Neural crest cell (in vitro differentiated cells): Measurements from ENCODE around the gene BCR. TPM values are rescaled to one million over a fixed set of nuclear protein-coding genes. Genes with fewer than 3 reads are reported as not detected.
"Not testable (repeated sequence)": the region's sequence is repeated elsewhere in the genome, so short reads cannot be mapped to it uniquely, and the experiment has no call there.

Source experiments
- DNase-seq: peaks from one replicate; pipeline ENCODE4 v3.0.0; 2021; ENCODE audit warnings: low read depth, mixed read lengths, low spot score
- H3K27ac Mint-ChIP-seq: one replicate; pipeline ENCODE4 v1.8.0; 2021; ENCODE audit warnings: mild to moderate bottlenecking, mixed read lengths; ENCODE audit not compliant: unreplicated experiment
- H3K27me3 Mint-ChIP-seq: 2 replicates; pipeline ENCODE4 v1.8.0; 2021; ENCODE audit warnings: low read depth, mild to moderate bottlenecking, mixed read lengths
- H3K36me3 Mint-ChIP-seq: 2 replicates; pipeline ENCODE4 v1.8.0; 2021; ENCODE audit warnings: low read depth, mild to moderate bottlenecking, mixed read lengths
- H3K4me1 Mint-ChIP-seq: 2 replicates; pipeline ENCODE4 v1.8.0; 2021; ENCODE audit warnings: mixed read lengths
- H3K4me3 Mint-ChIP-seq: one replicate; pipeline ENCODE4 v1.8.0; 2021; ENCODE audit warnings: mild to moderate bottlenecking, mixed read lengths
- H3K9me3 Mint-ChIP-seq: 2 replicates; pipeline ENCODE4 v1.8.0; 2021; ENCODE audit warnings: mixed read lengths
- total RNA-seq: library from RNA; stranded (reverse); gene quantifications from 2 replicates; pipeline ENCODE4 v1.2.1, GENCODE V29; 2021
- TF ChIP-seq, protein P1 (sequence below): fragments of 200-600 bp; sonication (generic); conservative IDR thresholded peaks from 2 replicates; pipeline ENCODE4 v1.5.0; 2021; ENCODE audit warnings: antibody characterized with exemption, mild to moderate bottlenecking

The BCR gene
- total RNA-seq, 1 donor from 2014 or later, result 54.2 TPM

DNA sequence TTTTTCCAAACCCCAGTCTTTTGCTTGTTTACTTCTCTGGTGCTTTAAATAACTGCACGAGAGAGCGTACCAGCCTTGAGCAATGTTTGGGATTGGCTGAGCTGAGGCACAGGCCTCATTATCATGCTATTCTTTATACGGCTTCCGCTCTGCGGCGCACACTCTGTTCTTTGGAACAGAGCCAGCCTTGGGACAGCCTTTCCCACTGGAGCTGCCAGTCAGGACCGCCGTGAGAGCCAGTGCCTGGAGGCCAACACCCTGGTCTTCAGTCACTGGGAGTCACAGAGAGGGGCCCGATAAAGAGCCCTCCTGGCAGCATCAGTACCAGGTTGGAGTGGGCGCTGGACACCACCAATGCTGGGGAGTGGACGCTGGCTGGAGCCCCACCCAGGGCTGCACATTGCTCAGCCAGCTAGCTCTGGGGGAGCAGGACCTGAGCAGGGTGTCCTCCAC lies 125.6 kb downstream of the BCR start:
- Mint-ChIP-seq H3K27me3 (no peaks in the 10 kb centered on the region), H3K4me3 (no peak overlapping the region), H3K4me1 (peaks cover 4% of the 10 kb centered on the region), H3K9me3 (no peaks in the 10 kb centered on the region), H3K36me3 (peaks cover 3% of the 10 kb centered on the region), H3K27ac (no peak overlapping the region)
- no peak for DNase-seq
- TF ChIP-seq, protein P1, sequence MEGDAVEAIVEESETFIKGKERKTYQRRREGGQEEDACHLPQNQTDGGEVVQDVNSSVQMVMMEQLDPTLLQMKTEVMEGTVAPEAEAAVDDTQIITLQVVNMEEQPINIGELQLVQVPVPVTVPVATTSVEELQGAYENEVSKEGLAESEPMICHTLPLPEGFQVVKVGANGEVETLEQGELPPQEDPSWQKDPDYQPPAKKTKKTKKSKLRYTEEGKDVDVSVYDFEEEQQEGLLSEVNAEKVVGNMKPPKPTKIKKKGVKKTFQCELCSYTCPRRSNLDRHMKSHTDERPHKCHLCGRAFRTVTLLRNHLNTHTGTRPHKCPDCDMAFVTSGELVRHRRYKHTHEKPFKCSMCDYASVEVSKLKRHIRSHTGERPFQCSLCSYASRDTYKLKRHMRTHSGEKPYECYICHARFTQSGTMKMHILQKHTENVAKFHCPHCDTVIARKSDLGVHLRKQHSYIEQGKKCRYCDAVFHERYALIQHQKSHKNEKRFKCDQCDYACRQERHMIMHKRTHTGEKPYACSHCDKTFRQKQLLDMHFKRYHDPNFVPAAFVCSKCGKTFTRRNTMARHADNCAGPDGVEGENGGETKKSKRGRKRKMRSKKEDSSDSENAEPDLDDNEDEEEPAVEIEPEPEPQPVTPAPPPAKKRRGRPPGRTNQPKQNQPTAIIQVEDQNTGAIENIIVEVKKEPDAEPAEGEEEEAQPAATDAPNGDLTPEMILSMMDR, result no peak

GRCh38 chr22:23306438-23306921 lies 126.2 kb downstream of the BCR start:
- peaks cover 4% of the 10 kb centered on the region for H3K4me1 Mint-ChIP-seq
- DNase-seq, result no peak
- H3K9me3 Mint-ChIP-seq, result no peaks in the 10 kb centered on the region
- H3K36me3 Mint-ChIP-seq, result peaks cover 3% of the 10 kb centered on the region
- TF ChIP-seq, protein P1, result no peak
- H3K27ac Mint-ChIP-seq, result no peak overlapping the region
- H3K27me3 Mint-ChIP-seq, result no peaks in the 10 kb centered on the region
- no peak overlapping the region for H3K4me3 Mint-ChIP-seq

- DNase-seq, result no peak
- no peaks in the 10 kb centered on the region for H3K9me3 Mint-ChIP-seq
- no peak overlapping the region for H3K4me3 Mint-ChIP-seq
- peak overlapping the region; percentile 57 for H3K27ac Mint-ChIP-seq
- TF ChIP-seq, protein P1, result no peak
- no peaks in the 10 kb centered on the region for H3K27me3 Mint-ChIP-seq
- peaks cover 3% of the 10 kb centered on the region for H3K36me3 Mint-ChIP-seq
- peaks cover 4% of the 10 kb centered on the region for H3K4me1 Mint-ChIP-seq
Measured at GRCh38 chr22:23306926-23307325, 126.6 kb downstream of the BCR start.

GRCh38 chr22:23307511-23307910 lies 127.2 kb downstream of the BCR start:
- not testable (repeated sequence) for H3K9me3 Mint-ChIP-seq, H3K27ac Mint-ChIP-seq, H3K4me1 Mint-ChIP-seq, H3K27me3 Mint-ChIP-seq, DNase-seq, H3K36me3 Mint-ChIP-seq, H3K4me3 Mint-ChIP-seq

DNA sequence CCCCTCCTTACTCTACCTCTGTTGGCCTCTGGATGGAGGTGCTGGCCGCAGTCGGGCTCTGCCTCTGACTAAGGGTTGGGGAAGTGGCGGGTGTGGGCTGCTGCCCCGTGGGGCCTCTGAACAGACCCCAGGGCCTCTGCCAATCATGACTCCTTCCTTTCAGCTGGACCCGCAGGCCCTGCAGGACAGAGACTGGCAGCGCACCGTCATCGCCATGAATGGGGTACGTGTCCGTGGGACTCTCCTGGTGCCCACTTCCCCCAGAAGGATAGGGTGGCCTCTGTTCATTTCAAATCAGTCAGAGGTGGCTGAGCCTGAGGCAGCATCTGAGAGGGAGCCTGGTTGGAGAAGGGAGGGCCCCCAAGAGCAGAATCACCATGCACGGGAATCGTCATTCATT lies 129.0 kb downstream of the BCR start:
- not testable (repeated sequence) for H3K27me3 Mint-ChIP-seq, H3K36me3 Mint-ChIP-seq, H3K4me1 Mint-ChIP-seq, H3K9me3 Mint-ChIP-seq, H3K27ac Mint-ChIP-seq, H3K4me3 Mint-ChIP-seq, DNase-seq

GRCh38 chr22:23310443-23311097 lies 130.3 kb downstream of the BCR start:
- not testable (repeated sequence) for H3K4me1 Mint-ChIP-seq

DNA sequence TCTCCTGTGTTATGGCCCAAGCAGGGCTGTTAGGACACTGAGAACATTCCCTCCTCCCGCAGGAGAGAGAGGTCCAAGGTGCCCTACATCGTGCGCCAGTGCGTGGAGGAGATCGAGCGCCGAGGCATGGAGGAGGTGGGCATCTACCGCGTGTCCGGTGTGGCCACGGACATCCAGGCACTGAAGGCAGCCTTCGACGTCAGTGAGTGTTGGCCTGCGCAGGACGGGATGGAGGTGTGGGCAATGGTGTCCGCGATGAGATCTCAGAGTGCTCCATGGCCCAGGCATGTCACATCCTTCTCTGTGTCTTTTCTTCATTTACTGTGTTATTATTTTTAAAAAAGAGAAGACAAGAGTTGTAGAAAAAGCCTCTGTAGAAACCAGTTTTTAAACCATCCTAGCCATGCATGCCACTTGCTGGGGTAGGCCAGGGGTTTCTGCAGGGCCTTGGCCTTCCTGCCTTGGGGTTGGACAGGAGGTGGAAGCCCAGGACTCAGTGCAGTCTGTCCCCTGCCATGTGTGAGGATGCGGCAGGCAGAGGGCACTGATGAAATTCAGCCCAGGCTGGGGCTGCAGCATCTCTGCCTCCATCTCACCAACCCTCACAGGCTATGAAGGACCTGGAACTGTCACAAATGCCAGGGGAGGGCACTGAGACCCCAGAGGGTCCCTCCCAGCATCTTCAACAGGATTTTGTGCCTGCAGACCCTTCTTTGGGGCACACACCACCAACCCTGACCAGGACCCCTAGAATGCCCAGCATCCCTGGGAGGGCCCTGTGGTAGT lies 131.5 kb downstream of the BCR start:
- H3K4me1 Mint-ChIP-seq, H3K4me3 Mint-ChIP-seq, DNase-seq, H3K36me3 Mint-ChIP-seq, H3K9me3 Mint-ChIP-seq, H3K27ac Mint-ChIP-seq, H3K27me3 Mint-ChIP-seq: not testable (repeated sequence)

More at GRCh38 chr22:23310443-23311097, 130.3 kb downstream of the BCR start:
- not testable (repeated sequence) for H3K36me3 Mint-ChIP-seq, H3K27ac Mint-ChIP-seq, DNase-seq, H3K27me3 Mint-ChIP-seq, H3K4me3 Mint-ChIP-seq, H3K9me3 Mint-ChIP-seq
